Endothelial cell of umbilical vein (primary cell): ENCODE results near the gene IGFBP2. TPM values are rescaled to one million over a fixed set of nuclear protein-coding genes. Genes with fewer than 3 reads are reported as not detected.

Experiments used
- BruUV-seq: library from RNA; stranded (reverse); fragments of 400-500 nt; replicated peaks from 2 replicates; lab custom pipeline; 2021; lab: Mats Ljungman, UMichigan
- CTCF ChIA-PET: fragments of 300-600, 350-600 bp; sonication (Branson Sonifier 250); formaldehyde crosslinking; loops from one replicate; lab custom pipeline; 2021; ENCODE audit warnings: antibody characterized with exemption, inconsistent platforms; lab: Charles Lee
- POLR2A ChIA-PET: fragments of 300-600, 350-600 bp; sonication (Branson Sonifier 250); formaldehyde crosslinking; loops from one replicate; lab custom pipeline; 2021; ENCODE audit warnings: antibody characterized with exemption, inconsistent platforms; lab: Charles Lee
- DNase-seq: peaks from one replicate; pipeline ENCODE4 v3.0.0-alpha.2; 2011; ENCODE audit warnings: low read depth, low spot score
- FAIRE-seq: peaks from 2 replicates; lab custom pipeline; 2011; peaks lifted over from hg19 to GRCh38; lab: Jason Lieb, UNC
- H2AFZ ChIP-seq: 2 replicates; pipeline ENCODE4 v1.6.0; 2012; ENCODE audit warnings: low read depth, low read length, control low read depth, inconsistent platforms
- H3K27ac ChIP-seq: 2 replicates; pipeline ENCODE4 v1.5.1; 2011; ENCODE audit warnings: low read depth, mild to moderate bottlenecking, control low read depth, low read length, moderate library complexity; ENCODE audit not compliant: insufficient read depth
- H3K27me3 ChIP-seq, 2 experiments: 2 replicates each; pipeline versions ENCODE4 v1.6.0 to v1.6.1; 2011; ENCODE audit warnings: low read length in 2 of 2, mixed read lengths in 1 of 2; ENCODE audit not compliant: control insufficient read depth in 2 of 2, insufficient read depth in 2 of 2
- H3K36me3 ChIP-seq, 2 experiments: 2 replicates in 1 of 2; 3 replicates in 1 of 2; pipeline ENCODE4 v1.5.1; 2011; ENCODE audit warnings: low read length in 2 of 2, mild to moderate bottlenecking in 1 of 2, moderate library complexity in 1 of 2; ENCODE audit not compliant: control insufficient read depth in 2 of 2, insufficient read depth in 2 of 2; ENCODE audit errors: extremely low read depth in 1 of 2
- H3K4me1 ChIP-seq: 3 replicates; pipeline ENCODE4 v1.5.1; 2011; ENCODE audit warnings: mild to moderate bottlenecking, low read length; ENCODE audit not compliant: control insufficient read depth, insufficient read depth; ENCODE audit errors: extremely low read depth
- H3K4me2 ChIP-seq: 2 replicates; pipeline ENCODE4 v1.6.1; 2011; ENCODE audit warnings: low read length, control low read depth, mixed read lengths; ENCODE audit not compliant: insufficient read depth
- H3K4me3 ChIP-seq, 3 experiments: fragments of 200-600 bp in 1 of 3; sonication (generic), shearing (Covaris generic) in 1 of 3; replicated peaks in 1 of 3; 2 replicates each; pipeline ENCODE4 v1.5.1; 2011 to 2016; ENCODE audit warnings: control low read depth in 3 of 3, low read length in 3 of 3, mild to moderate bottlenecking in 2 of 3, inconsistent platforms in 1 of 3, low read depth in 1 of 3, moderate library complexity in 1 of 3; ENCODE audit not compliant: insufficient read depth in 1 of 3
- H3K79me2 ChIP-seq: 2 replicates; pipeline ENCODE4 v1.6.0; 2012; ENCODE audit warnings: low read length, inconsistent platforms; ENCODE audit not compliant: control insufficient read depth, insufficient read depth
- H3K9ac ChIP-seq: replicated peaks from 2 replicates; pipeline ENCODE3; 2011; ENCODE audit warnings: low read length, control low read depth; ENCODE audit not compliant: insufficient read depth; ENCODE audit errors: extremely low read depth
- H3K9me1 ChIP-seq: replicated peaks from 3 replicates; pipeline ENCODE4 v1.6.0; 2011; ENCODE audit warnings: mild to moderate bottlenecking, low read length; ENCODE audit not compliant: control insufficient read depth, insufficient read depth; ENCODE audit errors: extremely low read depth
- H3K9me3 ChIP-seq: replicated peaks from 2 replicates; pipeline ENCODE4 v1.5.1; 2012; ENCODE audit warnings: low read length, inconsistent platforms; ENCODE audit not compliant: control insufficient read depth, insufficient read depth
- H4K20me1 ChIP-seq: replicated peaks from 2 replicates; pipeline ENCODE3; 2011; ENCODE audit warnings: mild to moderate bottlenecking, low read length; ENCODE audit not compliant: control insufficient read depth, insufficient read depth; ENCODE audit errors: extremely low read depth
- EZH2 ChIP-seq: IDR thresholded peaks from 2 replicates; pipeline ENCODE4 v1.6.1; 2012; ENCODE audit warnings: borderline replicate concordance, low read depth, mild to moderate bottlenecking, moderate library complexity, low read length, inconsistent platforms; ENCODE audit not compliant: severe bottlenecking
- FOS ChIP-seq: IDR thresholded peaks from 2 replicates; pipeline ENCODE4 v1.6.1; 2011; ENCODE audit warnings: mild to moderate bottlenecking, low read length, moderate library complexity, borderline replicate concordance; ENCODE audit not compliant: insufficient read depth
- GATA2 ChIP-seq: IDR thresholded peaks from 2 replicates; pipeline ENCODE4 v1.7.0; 2011; ENCODE audit warnings: low read depth, mild to moderate bottlenecking, moderate library complexity, mixed read lengths, low read length; ENCODE audit not compliant: insufficient read length, insufficient read depth
- MYC ChIP-seq: IDR thresholded peaks from one replicate; pipeline ENCODE4 v1.6.1; 2011; ENCODE audit warnings: mild to moderate bottlenecking, low read depth, low read length
- POLR2AphosphoS5 ChIP-seq: IDR thresholded peaks from 2 replicates; pipeline ENCODE4 v1.6.1; 2012; ENCODE audit warnings: low read depth, mild to moderate bottlenecking, control low read depth, low read length, moderate library complexity; ENCODE audit not compliant: insufficient read depth
- dilution Hi-C: fragments of 300-500 bp; cut with MboI; formaldehyde crosslinking; loops from one replicate; pipeline ENCODE4 v1.15.0; 2019; ENCODE audit warnings: low sequenced_read_pairs; ENCODE audit not compliant: extremely low pct_ligation_motif_present
- intact Hi-C: fragments of 100-400 bp; cut with micrococcal nuclease; formaldehyde crosslinking; loops from one replicate; pipeline ENCODE4 v1.10.0; 2022
- polyA plus RNA-seq, 4 experiments: library from polyadenylated mRNA; depleted of rRNA in 3 of 4; stranded (reverse) in 3 of 4; unstranded in 1 of 4; fragments of >200 nt; gene quantifications; 2 replicates each; pipeline versions ENCODE4 v1.2.1 to v1.2.3, GENCODE V29; 2011 to 2012; ENCODE audit warnings: missing spikeins in 1 of 4
- total RNA-seq: library from RNA; stranded (reverse); gene quantifications from 2 replicates; pipeline ENCODE4 v1.2.3, GENCODE V29; 2021
- TF ChIP-seq, protein P1 (sequence below), 2 donors: IDR thresholded peaks; 1 replicate in 1 of 2; 2 replicates in 1 of 2; pipeline ENCODE4 v1.5.1; 2011; ENCODE audit warnings: low read length in 2 of 2, mild to moderate bottlenecking in 2 of 2, moderate library complexity in 2 of 2, control low read depth in 1 of 2, inconsistent platforms in 1 of 2, low read depth in 1 of 2; ENCODE audit not compliant: insufficient read depth in 1 of 2; ENCODE audit errors: extremely low read depth in 1 of 2

Gene IGFBP2
- total and polyA plus RNA-seq, 2 donors (not counting 3 experiments of a cell fraction or from before 2014, with no cell fraction given) = 212 to 261 TPM

DNA sequence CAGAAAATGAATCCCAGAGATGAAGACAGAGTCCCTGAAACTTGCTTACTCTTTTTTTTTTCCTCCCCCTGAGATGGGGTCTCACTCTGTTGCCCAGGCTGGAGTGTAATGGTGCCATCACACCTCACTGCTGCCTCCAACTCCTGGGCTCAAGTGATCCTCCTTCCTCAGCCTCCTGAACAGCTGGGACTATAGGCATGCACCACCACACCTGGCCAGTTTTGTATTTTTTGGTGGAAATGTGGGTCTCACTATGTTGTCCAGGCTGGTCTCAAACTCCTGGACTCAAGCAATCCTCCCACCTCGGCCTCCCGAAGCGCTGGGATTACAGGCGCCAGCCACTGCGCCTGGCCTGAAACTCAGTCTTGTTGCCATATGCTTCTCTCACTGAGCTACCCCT is 27.8 kb downstream of the IGFBP2 start:
- DNase-seq = no peak
- Histone ChIP-seq H3K9me1 (no peaks in the 10 kb centered on the region), H3K27ac (no peak overlapping the region), H3K4me3 (no peak overlapping the region), H2AFZ (no peak overlapping the region), H3K4me2 (no peak overlapping the region), H3K9me3 (no peaks in the 10 kb centered on the region), H3K4me1 (peaks cover 8% of the 10 kb centered on the region), H3K27me3 (no peaks in the 10 kb centered on the region), H3K9ac (no peak overlapping the region), H3K79me2 (no peaks in the 10 kb centered on the region), H4K20me1 (no peaks in the 10 kb centered on the region), H3K36me3 (peaks cover 0 to 2% of the 10 kb centered on the region in 2 experiments)
- dilution Hi-C loops (no loop called here), intact Hi-C loops (no loop called here)
- no peak for TF ChIP-seq FOS
- no peak for TF ChIP-seq EZH2
- TF ChIP-seq, protein P1, sequence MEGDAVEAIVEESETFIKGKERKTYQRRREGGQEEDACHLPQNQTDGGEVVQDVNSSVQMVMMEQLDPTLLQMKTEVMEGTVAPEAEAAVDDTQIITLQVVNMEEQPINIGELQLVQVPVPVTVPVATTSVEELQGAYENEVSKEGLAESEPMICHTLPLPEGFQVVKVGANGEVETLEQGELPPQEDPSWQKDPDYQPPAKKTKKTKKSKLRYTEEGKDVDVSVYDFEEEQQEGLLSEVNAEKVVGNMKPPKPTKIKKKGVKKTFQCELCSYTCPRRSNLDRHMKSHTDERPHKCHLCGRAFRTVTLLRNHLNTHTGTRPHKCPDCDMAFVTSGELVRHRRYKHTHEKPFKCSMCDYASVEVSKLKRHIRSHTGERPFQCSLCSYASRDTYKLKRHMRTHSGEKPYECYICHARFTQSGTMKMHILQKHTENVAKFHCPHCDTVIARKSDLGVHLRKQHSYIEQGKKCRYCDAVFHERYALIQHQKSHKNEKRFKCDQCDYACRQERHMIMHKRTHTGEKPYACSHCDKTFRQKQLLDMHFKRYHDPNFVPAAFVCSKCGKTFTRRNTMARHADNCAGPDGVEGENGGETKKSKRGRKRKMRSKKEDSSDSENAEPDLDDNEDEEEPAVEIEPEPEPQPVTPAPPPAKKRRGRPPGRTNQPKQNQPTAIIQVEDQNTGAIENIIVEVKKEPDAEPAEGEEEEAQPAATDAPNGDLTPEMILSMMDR (IDR thresholded peaks at IDR 0.05; ENCODE audit: extremely low read depth in 1 of 2, insufficient read depth in 1 of 2, low read depth in 1 of 2, low read length in 2 of 2) = no peak
- no peak for TF ChIP-seq POLR2AphosphoS5
- TF ChIP-seq MYC = no peak
- no peak for TF ChIP-seq GATA2
- no peak for FAIRE-seq
- POLR2A ChIA-PET = no interaction called here
- no TSS peak for BruUV-seq
- CTCF ChIA-PET = interaction anchor here (1.3 to 12.6 kb wide), 4 partner anchors 9 to 147 kb away, joined by 4 to 583 read pairs (median 4); no protein-coding TSS in a partner anchor
